Measurements from ENCODE around the gene TP53I11.

GRCh38 chr11:44885919-44886789, 64.5 kb downstream of the TP53I11 start:
- no peak for TF ChIP-seq EZH2 (IDR thresholded peaks at IDR 0.05; ENCODE audit: insufficient read depth, poor library complexity, severe bottlenecking)
- no peak for TF ChIP-seq EZH2phosphoT487 (IDR thresholded peaks at IDR 0.05; ENCODE audit: insufficient read depth, low read depth)
